KOPT-K1 (cell line): ENCODE results near the gene CDNF.

Source experiments
- H3K27ac ChIP-seq: fragments of 200-600 bp; sonication (generic); 2 replicates; pipeline ENCODE4 v1.5.1; 2016; ENCODE audit warnings: antibody characterized with exemption, mild to moderate bottlenecking, low read depth, low read length; ENCODE audit not compliant: poor library complexity, severe bottlenecking
- H3K36me3 ChIP-seq: fragments of 200-600 bp; sonication (generic); 2 replicates; pipeline ENCODE4 v1.5.1; 2017; ENCODE audit warnings: antibody characterized with exemption, mild to moderate bottlenecking, low read length, moderate library complexity; ENCODE audit not compliant: insufficient read depth
- H3K9me3 ChIP-seq: fragments of 200-600 bp; sonication (generic); 2 replicates; pipeline ENCODE4 v1.5.1; 2017; ENCODE audit warnings: antibody characterized with exemption, low read length, mild to moderate bottlenecking; ENCODE audit not compliant: insufficient read depth, poor library complexity, severe bottlenecking

Gene CDNF

DNA sequence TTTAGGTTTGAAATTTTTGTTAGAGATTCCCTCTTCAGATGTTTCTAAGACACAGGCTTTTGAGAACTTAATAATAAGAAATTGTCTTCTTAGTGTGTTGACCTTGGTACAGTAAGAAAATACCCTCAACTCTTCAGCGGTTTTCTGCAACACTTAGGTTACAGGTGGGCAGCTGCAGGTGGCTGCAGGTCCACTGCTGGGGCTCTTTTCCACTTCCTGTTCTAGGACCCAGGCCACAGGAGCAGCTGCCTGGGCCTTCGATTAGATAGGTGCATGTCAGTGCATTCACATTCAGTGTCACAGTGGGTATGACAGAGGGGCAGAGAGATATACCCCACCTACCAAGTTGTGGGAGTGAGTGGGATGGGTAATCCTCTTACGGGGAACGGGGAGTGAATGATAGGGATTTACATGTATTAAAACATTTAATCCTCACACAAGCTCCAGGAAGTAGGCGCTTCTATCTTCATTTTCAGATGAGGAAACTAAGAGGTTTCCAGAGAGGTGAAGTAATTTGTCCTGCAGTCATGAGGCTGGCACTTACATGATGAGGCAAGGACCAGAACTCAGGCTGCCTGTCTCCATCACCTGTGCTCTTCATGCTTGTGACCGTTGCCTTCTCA is 20.6 kb upstream of the CDNF start:
- H3K9me3 ChIP-seq = no peaks in the 10 kb centered on the region
- H3K36me3 ChIP-seq = peaks cover 82% of the 10 kb centered on the region
- no peak overlapping the region for H3K27ac ChIP-seq

- Histone ChIP-seq H3K36me3 (peaks cover 95% of the 10 kb centered on the region), H3K27ac (no peak overlapping the region), H3K9me3 (no peaks in the 10 kb centered on the region)
These were observed 17.6 kb upstream of the CDNF start for GRCh38 chr10:14855453-14855852.

DNA sequence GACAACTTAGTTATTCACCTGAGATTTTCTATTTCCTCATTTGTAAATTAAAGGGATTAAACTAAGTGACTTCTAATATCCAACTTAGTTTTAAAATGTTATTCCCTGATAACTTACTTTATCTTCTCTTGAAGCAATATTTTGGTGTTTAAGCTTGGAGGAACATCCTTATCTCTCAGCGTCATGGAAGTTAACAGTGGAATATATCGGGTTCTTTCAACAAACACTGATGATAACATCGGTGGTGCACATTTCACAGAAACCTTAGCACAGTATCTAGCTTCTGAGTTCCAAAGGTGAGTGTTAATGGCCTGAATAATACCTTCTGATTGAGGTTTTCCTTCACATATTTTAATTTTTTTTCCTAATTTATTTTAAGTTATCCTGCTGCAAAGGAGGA is 14.4 kb upstream of the CDNF start:
- Histone ChIP-seq H3K36me3 (peaks cover 90% of the 10 kb centered on the region), H3K27ac (no peak overlapping the region), H3K9me3 (no peaks in the 10 kb centered on the region)

DNA sequence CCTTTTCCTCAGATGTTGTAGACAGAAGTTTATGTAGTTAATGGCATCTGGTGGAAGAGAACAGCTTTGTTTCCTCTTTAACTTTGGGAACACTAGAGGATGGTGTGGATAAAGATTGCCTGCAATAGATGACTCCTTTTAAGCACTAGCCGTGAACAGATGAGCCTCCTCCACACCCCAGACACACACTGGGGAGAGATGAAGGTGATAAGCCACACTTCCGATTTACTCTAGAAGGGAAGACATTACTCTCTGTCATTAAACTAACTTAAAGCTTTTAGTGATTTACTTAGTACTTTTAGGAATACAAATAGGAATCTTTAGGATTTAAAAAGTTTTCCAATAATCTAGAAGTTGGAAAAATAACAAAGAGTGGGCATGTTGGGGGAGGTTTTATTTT is 7.1 kb upstream of the CDNF start:
- no peaks in the 10 kb centered on the region for H3K9me3 ChIP-seq
- no peak overlapping the region for H3K27ac ChIP-seq
- H3K36me3 ChIP-seq = peaks cover 93% of the 10 kb centered on the region

DNA sequence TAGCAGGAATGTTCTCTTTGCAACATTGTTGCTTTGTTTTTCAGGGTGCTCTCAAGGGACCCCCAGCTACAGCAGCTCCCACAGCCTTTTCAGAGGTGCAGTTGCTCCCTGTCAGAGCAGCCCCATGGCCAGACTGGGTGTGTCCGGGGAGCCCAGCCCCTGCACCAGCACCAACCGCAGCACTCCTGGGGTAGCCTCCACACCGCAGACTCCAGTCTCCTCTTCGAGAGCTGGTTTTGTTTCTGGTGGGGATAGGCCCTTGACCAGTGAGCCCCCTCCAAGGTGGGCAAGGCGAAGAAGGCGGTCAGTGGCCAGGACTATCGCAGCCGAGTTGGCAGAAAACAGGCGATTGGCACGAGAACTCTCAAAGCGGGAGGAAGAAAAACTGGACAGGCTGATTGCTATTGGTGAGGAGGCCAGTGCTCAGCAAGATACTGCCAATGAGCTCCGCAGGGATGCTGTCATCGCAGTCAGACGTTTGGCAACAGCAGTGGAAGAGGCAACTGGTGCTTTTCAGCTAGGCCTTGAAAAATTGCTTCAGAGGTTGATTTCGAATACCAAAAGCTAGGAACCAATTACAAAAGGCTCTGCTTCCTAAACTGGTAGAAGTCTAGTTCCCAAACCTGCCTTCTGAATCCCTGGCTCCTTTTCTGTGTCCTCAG is 5.6 kb upstream of the CDNF start:
- H3K36me3 ChIP-seq = peaks cover 81% of the 10 kb centered on the region
- no peak overlapping the region for H3K27ac ChIP-seq
- no peaks in the 10 kb centered on the region for H3K9me3 ChIP-seq

DNA sequence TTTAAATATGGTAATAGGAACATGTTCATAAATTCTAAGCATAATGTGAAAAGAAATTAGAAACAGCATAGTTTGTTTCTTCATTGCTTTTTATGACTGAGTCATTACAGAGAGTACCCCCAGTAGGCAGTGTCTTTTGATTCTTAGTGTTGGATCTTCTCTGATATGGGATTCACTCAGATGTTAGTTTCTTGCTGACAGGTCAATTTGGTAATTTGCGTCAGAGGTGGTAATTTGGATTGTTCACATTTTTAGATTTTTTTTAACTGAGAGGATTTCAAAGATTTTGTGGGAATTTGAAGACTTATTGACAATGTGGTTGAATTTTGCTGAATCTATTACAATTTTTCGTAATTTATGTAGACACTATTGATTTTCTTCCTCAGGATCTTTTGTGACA is 2.3 kb upstream of the CDNF start:
- no peak overlapping the region for H3K27ac ChIP-seq
- no peaks in the 10 kb centered on the region for H3K9me3 ChIP-seq
- peaks cover 52% of the 10 kb centered on the region for H3K36me3 ChIP-seq

DNA sequence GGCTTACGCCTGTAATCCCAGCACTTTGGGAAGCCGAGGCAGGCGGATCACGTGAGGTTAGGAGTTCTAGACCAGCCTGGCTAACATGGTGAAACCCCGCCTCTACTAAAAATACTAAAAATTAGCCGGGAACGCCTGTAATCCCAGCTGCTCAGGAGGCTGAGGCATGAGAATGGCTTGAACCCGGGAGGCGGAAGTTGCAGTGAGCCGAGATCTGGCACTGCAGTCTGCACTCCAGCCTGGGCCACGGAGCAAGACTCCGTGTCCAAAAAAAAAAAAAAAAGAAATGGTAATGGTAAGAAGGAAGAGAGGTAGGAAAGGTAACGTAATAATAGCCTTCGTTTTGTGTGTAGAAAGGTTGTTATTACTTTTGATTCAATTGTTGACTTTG is 1.5 kb upstream of the CDNF start:
- Histone ChIP-seq H3K36me3 (peaks cover 44% of the 10 kb centered on the region), H3K27ac (peak overlapping the region; percentile 93), H3K9me3 (no peaks in the 10 kb centered on the region)

DNA sequence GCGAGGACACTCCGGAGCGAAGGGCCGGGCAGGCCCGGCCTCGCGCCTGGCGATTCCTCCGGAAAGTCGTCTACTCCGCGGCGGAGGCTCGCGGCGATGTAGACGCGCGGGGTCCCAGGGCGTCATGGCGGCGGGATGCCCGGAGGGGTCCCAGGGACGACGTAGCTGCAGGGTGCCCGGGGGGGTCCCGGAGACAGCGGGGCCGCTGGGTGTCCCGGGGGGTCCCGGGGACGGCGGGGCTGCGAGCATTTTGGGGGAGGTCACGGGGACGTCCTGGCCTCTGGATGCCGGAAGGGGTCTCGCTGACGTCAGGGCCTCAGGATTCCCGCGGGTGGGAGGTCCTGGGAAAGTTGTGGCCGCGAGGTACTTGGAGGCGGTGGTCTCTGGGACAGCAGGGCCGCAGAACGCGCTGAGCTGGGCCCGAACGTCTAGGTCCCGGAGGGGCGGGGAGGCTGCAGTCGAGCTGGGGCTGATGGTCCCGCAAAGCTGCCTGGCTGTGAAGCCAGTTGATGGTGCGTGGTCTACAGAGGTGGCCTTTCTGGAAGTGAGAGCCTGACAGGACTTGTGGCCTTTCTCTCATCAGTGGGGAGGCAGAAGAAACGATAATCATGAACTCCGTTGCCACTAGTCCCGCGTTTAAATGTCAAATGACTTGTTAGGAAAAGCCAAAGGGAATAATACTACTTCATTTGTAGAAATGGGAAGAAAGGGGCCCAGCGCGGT is 906 bp upstream of the CDNF start:
- Histone ChIP-seq H3K9me3 (no peaks in the 10 kb centered on the region), H3K36me3 (peaks cover 38% of the 10 kb centered on the region), H3K27ac (peak overlapping the region; percentile 93)

GRCh38 chr10:14837003-14837756 is 657 bp downstream of the CDNF start:
- no peaks in the 10 kb centered on the region for H3K9me3 ChIP-seq
- H3K27ac ChIP-seq = peak overlapping the region; percentile 93
- peaks cover 22% of the 10 kb centered on the region for H3K36me3 ChIP-seq

DNA sequence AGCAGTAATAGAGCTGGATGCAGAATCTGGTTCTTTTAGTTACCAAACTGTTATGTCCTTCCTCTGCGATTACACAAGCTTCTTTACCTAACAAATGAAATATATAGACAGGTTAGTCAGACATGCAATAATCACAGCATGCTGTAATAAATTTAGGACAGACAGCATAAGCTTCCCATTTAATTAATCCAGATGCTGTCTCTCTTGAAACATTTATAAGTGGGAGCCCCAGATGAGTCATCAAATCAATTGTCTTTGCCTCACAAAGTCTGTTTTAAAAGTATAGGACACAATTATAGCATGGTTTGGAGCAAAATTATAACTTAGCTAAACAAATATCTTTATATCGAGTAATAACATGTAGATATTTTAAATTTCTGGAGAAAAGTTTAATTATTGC is 1.6 kb downstream of the CDNF start:
- Histone ChIP-seq H3K27ac (no peak overlapping the region), H3K9me3 (no peaks in the 10 kb centered on the region), H3K36me3 (peaks cover 13% of the 10 kb centered on the region)

DNA sequence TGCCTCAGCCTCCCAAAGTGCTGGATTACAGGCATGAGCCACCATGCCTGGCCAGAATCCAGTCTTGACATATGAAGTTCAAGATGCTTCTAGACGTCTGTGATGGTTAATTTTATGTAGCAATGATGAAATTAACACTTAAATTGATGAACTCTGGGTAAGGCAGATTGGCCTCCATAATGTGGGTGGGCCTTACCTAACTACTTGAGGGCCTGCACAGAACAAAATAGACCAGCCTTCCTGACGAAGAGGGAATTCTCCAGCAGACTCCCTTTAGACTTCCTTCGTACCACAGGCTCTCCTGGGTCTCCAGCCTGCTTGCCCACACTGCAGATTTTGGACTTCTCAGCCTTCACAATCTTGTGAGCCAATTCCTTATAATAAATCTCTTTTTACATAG is 4.7 kb downstream of the CDNF start:
- Histone ChIP-seq H3K27ac (no peak overlapping the region), H3K36me3 (no peaks in the 10 kb centered on the region)

DNA sequence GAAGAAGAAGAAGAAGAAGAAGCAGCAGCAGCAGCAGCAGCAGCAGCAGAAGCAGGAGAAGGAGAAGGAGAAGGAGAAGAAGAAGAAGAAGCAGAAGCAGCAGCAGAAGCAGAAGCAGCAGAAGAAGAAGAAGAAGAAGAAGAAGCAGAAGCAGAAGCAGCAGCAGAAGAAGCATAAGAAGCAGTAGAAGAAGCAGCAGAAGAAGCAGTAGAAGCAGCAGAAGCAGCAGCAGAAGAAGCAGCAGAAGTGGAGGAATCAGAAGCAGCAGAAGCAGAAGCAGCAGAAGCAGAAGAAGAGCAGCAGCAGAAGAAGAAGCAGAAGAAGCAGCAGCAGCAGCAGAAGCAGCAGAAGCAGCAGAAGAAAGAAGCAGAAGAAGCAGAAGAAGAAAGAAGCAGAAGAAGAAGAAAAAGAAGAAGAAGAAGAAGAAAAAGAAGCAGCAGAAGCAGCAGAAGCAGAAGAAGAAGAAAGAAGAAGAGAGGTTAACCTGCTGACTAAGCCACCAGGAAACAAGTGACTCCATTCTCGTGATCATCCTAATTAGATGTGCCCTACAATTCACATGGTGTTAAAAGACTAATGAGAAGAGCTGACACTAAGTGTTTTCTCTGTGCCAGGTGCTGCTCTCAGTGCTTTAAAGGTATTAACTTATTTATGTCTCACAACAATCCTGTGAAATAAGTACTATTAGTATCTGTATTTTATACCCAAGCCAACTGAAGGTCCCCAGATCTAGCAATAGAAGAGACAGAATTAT is 11.6 kb downstream of the CDNF start:
- Histone ChIP-seq H3K36me3 (no peaks in the 10 kb centered on the region), H3K9me3 (no peaks in the 10 kb centered on the region), H3K27ac (no peak overlapping the region)

More for the DNA sequence above, 4.7 kb downstream of the CDNF start:
- no peaks in the 10 kb centered on the region for H3K9me3 ChIP-seq

- no peak overlapping the region for H3K27ac ChIP-seq
- H3K9me3 ChIP-seq = no peaks in the 10 kb centered on the region
These were observed 13.9 kb downstream of the CDNF start for GRCh38 chr10:14823966-14824365.

DNA sequence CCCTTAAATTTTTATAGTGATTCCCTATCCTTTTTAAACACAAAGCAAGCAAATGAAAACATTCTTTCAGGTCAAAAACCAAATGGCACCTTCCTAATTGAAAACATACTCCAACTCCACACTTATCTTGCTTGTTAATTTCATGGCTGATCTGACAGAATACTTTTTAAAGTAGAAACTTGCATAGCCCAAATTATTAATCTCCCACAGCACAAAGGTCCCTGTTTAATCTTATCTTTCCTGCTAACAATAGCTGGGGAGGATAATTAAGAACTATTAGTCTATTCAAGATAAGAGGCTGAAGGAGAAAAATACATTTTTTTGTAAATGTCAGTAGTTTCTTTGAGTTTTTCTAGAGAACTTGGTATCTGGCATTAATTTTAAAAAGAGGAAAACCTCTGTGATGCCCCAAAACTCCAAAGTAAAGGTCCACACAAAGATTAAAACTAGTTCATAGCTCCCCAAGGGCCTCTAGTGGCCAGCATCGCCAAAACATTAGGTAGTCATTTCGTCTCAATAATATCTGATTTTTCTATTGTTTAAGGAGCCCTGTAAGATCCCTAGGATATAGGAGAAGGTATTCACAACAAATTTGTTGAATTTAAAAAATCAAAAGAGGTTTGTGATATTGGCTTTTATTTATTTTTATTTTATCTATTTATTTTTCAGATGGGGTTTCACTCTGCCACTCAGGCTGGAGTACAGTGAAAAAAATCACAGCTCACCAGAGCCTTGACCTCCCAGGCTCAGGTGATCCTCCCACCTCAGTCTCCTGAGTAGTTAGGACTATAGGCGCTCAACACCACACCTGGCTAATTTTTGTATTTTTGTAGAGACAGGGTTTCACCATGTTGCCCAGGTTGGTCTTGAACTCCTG is 14.7 kb downstream of the CDNF start:
- no peaks in the 10 kb centered on the region for H3K9me3 ChIP-seq
- H3K27ac ChIP-seq = no peak overlapping the region
- no peaks in the 10 kb centered on the region for H3K36me3 ChIP-seq

More at GRCh38 chr10:14823966-14824365, 13.9 kb downstream of the CDNF start:
- H3K36me3 ChIP-seq = no peaks in the 10 kb centered on the region
